SK-N-SH treated with all-trans-retinoic acid at 6 μM for 48 hours (cell line): ENCODE results near the gene DNHD1.

Experiments
- ARNTL ChIP-seq: fragments of 450-650 bp; formaldehyde crosslinking; IDR thresholded peaks from 2 replicates; pipeline ENCODE4 v1.5.0; 2020; ENCODE audit warnings: low read depth, mild to moderate bottlenecking, moderate library complexity, borderline replicate concordance
- RARB ChIP-seq: fragments of 250-450 bp; sonication (Bioruptor Pico); IDR thresholded peaks from 2 replicates; pipeline ENCODE4 v1.8.0; 2021; ENCODE audit warnings: mild to moderate bottlenecking, moderate library complexity
- SNAI2 ChIP-seq: fragments of 250-450 bp; sonication (Bioruptor Pico); IDR thresholded peaks from 2 replicates; pipeline ENCODE4 v1.5.0; 2020; ENCODE audit warnings: mild to moderate bottlenecking, moderate library complexity
- ZC3H10 ChIP-seq: fragments of 250-450 bp; sonication (Bioruptor Pico); IDR thresholded peaks from 2 replicates; pipeline ENCODE4 v1.5.1; 2021; ENCODE audit warnings: mild to moderate bottlenecking, moderate library complexity
- ZFP3 ChIP-seq: fragments of 250-450 bp; sonication (Bioruptor Pico); IDR thresholded peaks from 2 replicates; pipeline ENCODE4 v1.5.0; 2020; ENCODE audit warnings: mild to moderate bottlenecking, moderate library complexity
- ZFP30 ChIP-seq: fragments of 450-650 bp; formaldehyde crosslinking; IDR thresholded peaks from 2 replicates; pipeline ENCODE4 v1.5.0; 2022; ENCODE audit warnings: mild to moderate bottlenecking, moderate library complexity
- ZNF565 ChIP-seq: fragments of 450-650 bp; formaldehyde crosslinking; conservative IDR thresholded peaks from 2 replicates; pipeline ENCODE4 v1.5.0; 2020; ENCODE audit warnings: low read depth, mild to moderate bottlenecking, moderate library complexity
- TF ChIP-seq, protein P1 (sequence below): fragments of 250-450 bp; sonication (Bioruptor Pico); IDR thresholded peaks from 2 replicates; pipeline ENCODE4 v1.8.0; 2020; ENCODE audit warnings: mild to moderate bottlenecking, moderate library complexity, borderline replicate concordance
- TF ChIP-seq, protein P2 (sequence below): fragments of 250-450 bp; sonication (Bioruptor Pico); IDR thresholded peaks from 2 replicates; pipeline ENCODE4 v1.5.1; 2020; ENCODE audit warnings: low read depth, mild to moderate bottlenecking, moderate library complexity

DNA sequence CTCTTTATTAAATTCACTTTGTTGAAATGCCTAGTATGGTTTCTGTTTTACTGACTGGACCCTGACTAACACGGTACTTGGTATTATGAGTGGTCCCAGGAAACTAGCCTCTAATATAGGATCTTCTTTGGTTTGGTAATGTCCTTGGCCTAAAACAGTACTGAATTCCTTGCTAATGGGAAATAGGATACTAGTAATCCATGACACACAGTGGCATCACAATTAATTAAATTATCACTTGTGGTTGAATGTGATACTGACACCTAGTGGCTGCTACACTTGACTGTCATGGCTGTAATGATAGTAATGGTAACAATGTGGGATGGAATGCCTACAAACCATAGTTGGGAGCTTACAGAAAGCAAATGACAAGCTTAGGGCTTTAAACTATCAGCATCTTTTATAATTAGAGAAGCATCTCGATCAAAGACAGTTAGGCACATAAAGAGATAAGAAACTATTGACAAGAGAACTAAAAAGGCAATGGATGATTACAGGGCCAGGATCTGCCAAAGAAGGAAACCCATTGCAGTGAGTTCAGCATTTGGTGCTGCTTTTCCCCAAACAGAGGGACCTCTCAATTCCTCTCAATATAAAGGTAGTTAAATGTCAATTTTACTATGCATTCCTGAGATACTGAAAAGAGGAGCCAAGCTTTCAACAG lies 8.6 kb downstream of the DNHD1 start:
- TF ChIP-seq SNAI2 (CRISPR knock-in tag), result no peak
- TF ChIP-seq, protein P1, sequence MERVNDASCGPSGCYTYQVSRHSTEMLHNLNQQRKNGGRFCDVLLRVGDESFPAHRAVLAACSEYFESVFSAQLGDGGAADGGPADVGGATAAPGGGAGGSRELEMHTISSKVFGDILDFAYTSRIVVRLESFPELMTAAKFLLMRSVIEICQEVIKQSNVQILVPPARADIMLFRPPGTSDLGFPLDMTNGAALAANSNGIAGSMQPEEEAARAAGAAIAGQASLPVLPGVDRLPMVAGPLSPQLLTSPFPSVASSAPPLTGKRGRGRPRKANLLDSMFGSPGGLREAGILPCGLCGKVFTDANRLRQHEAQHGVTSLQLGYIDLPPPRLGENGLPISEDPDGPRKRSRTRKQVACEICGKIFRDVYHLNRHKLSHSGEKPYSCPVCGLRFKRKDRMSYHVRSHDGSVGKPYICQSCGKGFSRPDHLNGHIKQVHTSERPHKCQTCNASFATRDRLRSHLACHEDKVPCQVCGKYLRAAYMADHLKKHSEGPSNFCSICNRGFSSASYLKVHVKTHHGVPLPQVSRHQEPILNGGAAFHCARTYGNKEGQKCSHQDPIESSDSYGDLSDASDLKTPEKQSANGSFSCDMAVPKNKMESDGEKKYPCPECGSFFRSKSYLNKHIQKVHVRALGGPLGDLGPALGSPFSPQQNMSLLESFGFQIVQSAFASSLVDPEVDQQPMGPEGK (CRISPR knock-in tag), result no peak
- TF ChIP-seq, protein P2, sequence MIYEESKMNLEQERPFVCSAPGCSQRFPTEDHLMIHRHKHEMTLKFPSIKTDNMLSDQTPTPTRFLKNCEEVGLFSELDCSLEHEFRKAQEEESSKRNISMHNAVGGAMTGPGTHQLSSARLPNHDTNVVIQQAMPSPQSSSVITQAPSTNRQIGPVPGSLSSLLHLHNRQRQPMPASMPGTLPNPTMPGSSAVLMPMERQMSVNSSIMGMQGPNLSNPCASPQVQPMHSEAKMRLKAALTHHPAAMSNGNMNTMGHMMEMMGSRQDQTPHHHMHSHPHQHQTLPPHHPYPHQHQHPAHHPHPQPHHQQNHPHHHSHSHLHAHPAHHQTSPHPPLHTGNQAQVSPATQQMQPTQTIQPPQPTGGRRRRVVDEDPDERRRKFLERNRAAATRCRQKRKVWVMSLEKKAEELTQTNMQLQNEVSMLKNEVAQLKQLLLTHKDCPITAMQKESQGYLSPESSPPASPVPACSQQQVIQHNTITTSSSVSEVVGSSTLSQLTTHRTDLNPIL, result no peak
- TF ChIP-seq ZNF565 (CRISPR knock-in tag), result no peak
- no peak for TF ChIP-seq ARNTL
- TF ChIP-seq ZC3H10 (CRISPR knock-in tag), result no peak
- no peak for TF ChIP-seq ZFP3 (CRISPR knock-in tag)
- no peak for TF ChIP-seq RARB (CRISPR knock-in tag)
- TF ChIP-seq ZFP30 (CRISPR knock-in tag), result no peak
